ENCODE data around the gene C2CD4B.

DNA sequence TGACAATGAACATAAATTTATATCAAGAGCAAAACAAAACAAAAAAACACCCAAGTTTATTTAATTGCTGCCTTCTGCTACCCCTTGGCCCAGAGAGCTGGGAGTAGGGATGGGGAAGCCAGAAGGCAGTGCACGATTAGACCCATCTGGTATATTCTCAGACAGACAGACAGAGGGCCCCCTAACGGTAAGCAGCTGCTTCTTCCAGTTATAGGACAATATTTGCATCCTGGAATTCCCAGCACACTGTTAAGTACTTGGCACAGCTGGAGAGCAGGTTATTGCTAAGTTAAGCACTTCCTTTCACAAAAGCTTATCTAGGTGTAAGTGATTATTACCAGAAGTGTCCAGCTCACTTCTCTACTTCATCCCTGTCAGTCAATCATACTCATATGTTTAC is 39.3 kb downstream of the C2CD4B start:
- TF ChIP-seq, protein P1, sequence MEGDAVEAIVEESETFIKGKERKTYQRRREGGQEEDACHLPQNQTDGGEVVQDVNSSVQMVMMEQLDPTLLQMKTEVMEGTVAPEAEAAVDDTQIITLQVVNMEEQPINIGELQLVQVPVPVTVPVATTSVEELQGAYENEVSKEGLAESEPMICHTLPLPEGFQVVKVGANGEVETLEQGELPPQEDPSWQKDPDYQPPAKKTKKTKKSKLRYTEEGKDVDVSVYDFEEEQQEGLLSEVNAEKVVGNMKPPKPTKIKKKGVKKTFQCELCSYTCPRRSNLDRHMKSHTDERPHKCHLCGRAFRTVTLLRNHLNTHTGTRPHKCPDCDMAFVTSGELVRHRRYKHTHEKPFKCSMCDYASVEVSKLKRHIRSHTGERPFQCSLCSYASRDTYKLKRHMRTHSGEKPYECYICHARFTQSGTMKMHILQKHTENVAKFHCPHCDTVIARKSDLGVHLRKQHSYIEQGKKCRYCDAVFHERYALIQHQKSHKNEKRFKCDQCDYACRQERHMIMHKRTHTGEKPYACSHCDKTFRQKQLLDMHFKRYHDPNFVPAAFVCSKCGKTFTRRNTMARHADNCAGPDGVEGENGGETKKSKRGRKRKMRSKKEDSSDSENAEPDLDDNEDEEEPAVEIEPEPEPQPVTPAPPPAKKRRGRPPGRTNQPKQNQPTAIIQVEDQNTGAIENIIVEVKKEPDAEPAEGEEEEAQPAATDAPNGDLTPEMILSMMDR (IDR thresholded peaks at IDR 0.05), result peak in 4 of 6 experiments; percentile 11 to 55 (median 46)
- TF ChIP-seq POLR2A (IDR thresholded peaks at IDR 0.05), result no peak

All from thyroid gland (tissue), 4 donors.